B cell (primary cell): ENCODE measurements around the gene NR1D1. TPM values are rescaled to one million over a fixed set of nuclear protein-coding genes. Genes with fewer than 3 reads are reported as not detected.
A peak's percentile ranks its signal among the peaks of the same experiment; 100 is the strongest.

ENCODE experiments used
- ATAC-seq: fragments of 200-7000 bp; cut with Tn5 transposase; one replicate; pipeline ENCODE4 v1.10.0; 2021; ENCODE audit warnings: low read depth, mild to moderate bottlenecking, moderate number of reproducible peaks, moderate library complexity
- CTCF ChIA-PET: fragments of 350-600 bp; sonication (Branson Sonifier 250); formaldehyde crosslinking; loops from one replicate; lab custom pipeline; 2021; ENCODE audit warnings: antibody characterized with exemption, inconsistent platforms; lab: Charles Lee
- POLR2A ChIA-PET: fragments of 350-600 bp; sonication (Branson Sonifier 250); formaldehyde crosslinking; loops from one replicate; lab custom pipeline; 2021; ENCODE audit warnings: antibody characterized with exemption; lab: Charles Lee
- DNase-seq: peaks from one replicate; pipeline ENCODE4 v3.0.0; 2013
- H2AFZ ChIP-seq: 2 replicates; pipeline ENCODE4 v1.6.1; 2012; ENCODE audit warnings: mild to moderate bottlenecking, low read depth, low read length; ENCODE audit not compliant: insufficient read depth, poor library complexity, severe bottlenecking
- H3K27ac ChIP-seq, 2 donors: 1 replicate in 1 of 2; 2 replicates in 1 of 2; pipeline ENCODE4 v1.5.1; 2012 to 2013; ENCODE audit warnings: low read length in 2 of 2, mild to moderate bottlenecking in 2 of 2, moderate library complexity in 1 of 2
- H3K27me3 ChIP-seq, 4 experiments: fragments of 200-600 bp in 1 of 4; sonication (generic) in 1 of 4; replicated peaks in 1 of 4; 1 replicate in 2 of 4; 2 replicates in 2 of 4; pipeline versions ENCODE4 v1.6.1 to v1.7.0; 2013 to 2016; ENCODE audit warnings: low read length in 3 of 4, mild to moderate bottlenecking in 2 of 4, mixed read lengths in 1 of 4, moderate library complexity in 1 of 4; ENCODE audit not compliant: insufficient read depth in 4 of 4, control insufficient read depth in 3 of 4; ENCODE audit errors: control extremely low read depth in 1 of 4
- H3K36me3 ChIP-seq, 2 experiments: replicated peaks in 1 of 2; 1 replicate in 1 of 2; 2 replicates in 1 of 2; pipeline versions ENCODE4 v1.6.1 to v1.7.1; 2013; ENCODE audit warnings: low read length in 1 of 2; ENCODE audit not compliant: insufficient read depth in 2 of 2, control insufficient read depth in 1 of 2; ENCODE audit errors: control extremely low read depth in 1 of 2, extremely low read depth in 1 of 2
- H3K4me1 ChIP-seq, 2 donors: fragments of 200-600 bp in 1 of 2; sonication (generic) in 1 of 2; 1 replicate in 1 of 2; 2 replicates in 1 of 2; pipeline versions ENCODE4 v1.5.1 to v1.6.1; 2013 to 2017; ENCODE audit warnings: low read length in 2 of 2; ENCODE audit not compliant: control insufficient read depth in 2 of 2, insufficient read depth in 2 of 2
- H3K4me2 ChIP-seq: replicated peaks from 2 replicates; pipeline ENCODE3; 2012; ENCODE audit warnings: mild to moderate bottlenecking, low read depth, low read length; ENCODE audit not compliant: poor library complexity, severe bottlenecking
- H3K4me3 ChIP-seq, 5 experiments: fragments of 200-600 bp in 1 of 5; sonication (generic) in 1 of 5; 1 replicate in 3 of 5; 2 replicates in 2 of 5; pipeline versions ENCODE4 v1.5.1 to v1.7.0; 2011 to 2016; ENCODE audit warnings: low read length in 4 of 5, mild to moderate bottlenecking in 4 of 5, low read depth in 2 of 5, control low read depth in 1 of 5, moderate library complexity in 1 of 5; ENCODE audit not compliant: insufficient read depth in 1 of 5; ENCODE audit errors: control extremely low read depth in 1 of 5, extremely low read depth in 1 of 5
- H3K79me2 ChIP-seq: fragments of 200-600 bp; sonication (generic); one replicate; pipeline ENCODE4 v1.6.0; 2016; ENCODE audit warnings: low read length; ENCODE audit not compliant: control insufficient read depth, insufficient read depth
- H3K9ac ChIP-seq: fragments of 200-600 bp; sonication (generic); 2 replicates; pipeline ENCODE4 v1.6.1; 2017; ENCODE audit warnings: mild to moderate bottlenecking, low read length, moderate library complexity
- H3K9me3 ChIP-seq, 3 donors: one replicate each; pipeline versions ENCODE4 v1.6.1 to v1.7.1; 2013; ENCODE audit warnings: low read length in 2 of 3; ENCODE audit not compliant: control insufficient read depth in 2 of 3, insufficient read depth in 1 of 3; ENCODE audit errors: control extremely low read depth in 1 of 3
- H4K20me1 ChIP-seq: 2 replicates; pipeline ENCODE4 v1.6.0; 2012; ENCODE audit warnings: mild to moderate bottlenecking, low read length; ENCODE audit not compliant: insufficient read depth, control insufficient read depth, poor library complexity, severe bottlenecking
- H3K27ac Mint-ChIP-seq: one replicate; pipeline ENCODE4 v1.8.0; 2021; ENCODE audit warnings: mixed read lengths
- H3K27me3 Mint-ChIP-seq: one replicate; pipeline ENCODE4 v1.8.0; 2021; ENCODE audit warnings: mixed read lengths
- H3K4me1 Mint-ChIP-seq: one replicate; pipeline ENCODE4 v1.8.0; 2021; ENCODE audit warnings: mixed read lengths
- H3K4me3 Mint-ChIP-seq: one replicate; pipeline ENCODE4 v1.8.0; 2021; ENCODE audit warnings: mixed read lengths
- H3K9me3 Mint-ChIP-seq: one replicate; pipeline ENCODE4 v1.8.0; 2022; ENCODE audit warnings: mixed read lengths; ENCODE audit not compliant: insufficient read depth
- CTCF ChIP-seq: fragments of 200-600 bp; IDR thresholded peaks from one replicate; pipeline ENCODE4 v1.8.0; 2022; ENCODE audit warnings: antibody characterized with exemption, mild to moderate bottlenecking
- EZH2 ChIP-seq: IDR thresholded peaks from 2 replicates; pipeline ENCODE4 v1.6.1; 2012; ENCODE audit warnings: borderline replicate concordance, low read depth, mild to moderate bottlenecking, moderate library complexity, low read length; ENCODE audit not compliant: insufficient read depth, poor library complexity, severe bottlenecking
- whole genome bisulfite sequencing: methylation state at CpG from one replicate; pipeline ENCODE4 v1.1.5; 2013; ENCODE audit warnings: missing lambda C conversion rate; ENCODE audit not compliant: insufficient coverage; 5-methylcytosine and 5-hydroxymethylcytosine counted together
- intact Hi-C: fragments of 100-400 bp; cut with micrococcal nuclease; formaldehyde crosslinking; loops from one replicate; pipeline ENCODE4 v1.10.0; 2022
- polyA plus RNA-seq: library from polyadenylated mRNA; depleted of rRNA; stranded (reverse); fragments of >200 nt; gene quantifications from 2 replicates; pipeline ENCODE4 v1.2.3, GENCODE V29; 2012
- total RNA-seq, 2 donors: library from RNA; stranded (reverse); fragments of 120-200 nt in 1 of 2; gene quantifications; 1 replicate in 1 of 2; 2 replicates in 1 of 2; pipeline versions ENCODE4 v1.2.3 to v1.2.4, GENCODE V29; 2013 to 2022

Gene NR1D1
- total and polyA plus RNA-seq, 2 donors (not counting 1 experiment from before 2014, with no cell fraction given) = 6.7 to 7.7 TPM

GRCh38 chr17:40122999-40123810 lies 22.8 kb upstream of the NR1D1 start:
- TF ChIP-seq CTCF (no peak), EZH2 (no peak)
- peak; percentile 62 for DNase-seq
- Histone ChIP-seq H3K9me3 (no peaks in the 10 kb centered on the region), H3K27ac (peak overlapping the region; percentile 22 to 79), H3K79me2 (peaks cover 44% of the 10 kb centered on the region), H4K20me1 (peaks cover 4% of the 10 kb centered on the region), H3K27me3 (no peaks in the 10 kb centered on the region), H2AFZ (peak overlapping the region; percentile 94), H3K4me1 (peaks cover 21 to 23% of the 10 kb centered on the region in 2 donors), H3K4me2 (peak overlapping the region; percentile 99), H3K9ac (peak overlapping the region; percentile 69), H3K4me3 (peak overlapping the region; percentile 72 to 81 (median 77)), H3K36me3 (peaks cover 0 to 7% of the 10 kb centered on the region in 2 experiments)
- CTCF ChIA-PET = interaction anchor here (1.0 to 5.1 kb wide), 15 partner anchors 9 to 96 kb away, joined by 3 to 70 read pairs (median 6); partner anchors contain the start of genes CASC3 and MED24
- Mint-ChIP-seq H3K4me1 (peaks cover 32% of the 10 kb centered on the region), H3K9me3 (no peaks in the 10 kb centered on the region), H3K27me3 (no peaks in the 10 kb centered on the region), H3K27ac (peak overlapping the region; percentile 78), H3K4me3 (peak overlapping the region; percentile 86)
- intact Hi-C loops = loop anchor here (1.0 kb wide), 1 partner anchor 17 kb away; the partner anchor contains the start of gene CASC3
- peak; percentile 8 for ATAC-seq
- POLR2A ChIA-PET = interaction anchor here (0.6 to 3.5 kb wide), 9 partner anchors 10 to 286 kb away, joined by 3 to 56 read pairs (median 5); partner anchors contain the start of genes CASC3 and NR1D1
- under 1% methylated on average over 36 of the region's 43 CpGs for WGBS
